Breast epithelium (tissue), 4 donors: Measurements from ENCODE around the gene SCYGR3. TPM values are rescaled to one million over a fixed set of nuclear protein-coding genes. Genes with fewer than 3 reads are reported as not detected.

ENCODE experiments used
- DNase-seq, 2 donors: peaks; one replicate each; pipeline ENCODE4 v3.0.0-alpha.2; 2019; ENCODE audit warnings: low spot score in 2 of 2
- H3K27ac ChIP-seq, 2 donors: fragments of 200-600 bp; sonication (generic) in 1 of 2; one replicate each; pipeline ENCODE4 v1.5.1; 2016 to 2019; ENCODE audit warnings: mild to moderate bottlenecking in 1 of 2
- H3K27me3 ChIP-seq, 2 donors: fragments of 200-600 bp; sonication (generic) in 1 of 2; one replicate each; pipeline versions ENCODE4 v1.5.1 to v1.6.0; 2017 to 2019; ENCODE audit warnings: control low read depth in 1 of 2, mild to moderate bottlenecking in 1 of 2
- H3K36me3 ChIP-seq: fragments of 200-600 bp; one replicate; pipeline ENCODE4 v1.5.1; 2019
- H3K4me1 ChIP-seq, 2 donors: fragments of 200-600 bp; sonication (generic); one replicate each; pipeline ENCODE4 v1.5.1; 2016 to 2019; ENCODE audit warnings: control low read depth in 1 of 2
- H3K4me3 ChIP-seq, 3 donors: fragments of 200-600 bp; sonication (generic); 1 replicate in 2 of 3; 2 replicates in 1 of 3; pipeline ENCODE4 v1.5.1; 2016 to 2019; ENCODE audit warnings: mild to moderate bottlenecking in 3 of 3, moderate library complexity in 2 of 3
- H3K9me3 ChIP-seq, 2 donors: fragments of 200-600 bp; sonication (generic) in 1 of 2; one replicate each; pipeline ENCODE4 v1.5.1; 2016 to 2019; ENCODE audit warnings: control low read depth in 1 of 2
- POLR2A ChIP-seq: fragments of 450-650 bp; IDR thresholded peaks from one replicate; pipeline ENCODE4 v1.6.1; 2016; ENCODE audit warnings: antibody characterized with exemption, mild to moderate bottlenecking, moderate library complexity
- POLR2AphosphoS5 ChIP-seq, 3 donors: sonication (generic); formaldehyde crosslinking; IDR thresholded peaks; one replicate each; pipeline ENCODE4 v1.6.1; 2017; ENCODE audit warnings: antibody characterized with exemption in 3 of 3
- intact Hi-C: fragments of 100-400 bp; cut with DNase I; formaldehyde crosslinking; loops from one replicate; pipeline ENCODE4 v1.15.1; 2023; ENCODE audit warnings: low total_unique reads
- total RNA-seq, 3 donors: library from RNA; depleted of rRNA; stranded (reverse); fragments of >200 nt; gene quantifications; one replicate each; pipeline ENCODE4 v1.1.0, GENCODE V29; 2016
- TF ChIP-seq, protein P1 (sequence below), 3 donors: fragments of 450-650 bp; IDR thresholded peaks; one replicate each; pipeline ENCODE4 v1.5.1; 2016 to 2017; ENCODE audit warnings: antibody characterized with exemption in 3 of 3, mild to moderate bottlenecking in 3 of 3, moderate library complexity in 3 of 3

Gene SCYGR3
- total RNA-seq, 3 donors from 2014 or later, result not detected

DNA sequence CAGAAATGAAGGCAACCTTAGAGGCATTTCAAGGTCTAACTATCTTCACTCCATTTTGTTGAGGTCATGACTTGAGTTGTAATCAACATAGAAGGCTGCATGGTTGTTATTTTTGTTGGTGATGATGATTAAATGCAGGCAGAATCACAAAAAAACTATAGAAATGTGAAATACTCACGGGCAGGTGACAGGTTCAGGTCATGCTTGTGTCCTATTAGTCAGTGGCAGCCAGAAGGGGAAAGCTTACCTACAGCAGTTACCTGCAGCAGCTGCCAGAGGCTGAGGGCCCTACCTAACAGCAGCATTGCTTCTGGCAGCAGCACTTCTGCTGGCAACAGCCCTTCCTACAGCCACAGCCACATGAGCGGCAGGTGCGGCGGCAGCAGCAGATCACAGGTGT, 394 bp downstream of the SCYGR3 start:
- Histone ChIP-seq H3K9me3 (no peaks in the 10 kb centered on the region), H3K4me3 (no peak overlapping the region), H3K4me1 (no peaks in the 10 kb centered on the region), H3K27ac (no peak overlapping the region), H3K36me3 (no peaks in the 10 kb centered on the region), H3K27me3 (peaks cover 0 to 7% of the 10 kb centered on the region in 2 donors)
- intact Hi-C loops, result no loop called here
- DNase-seq, result no peak
- TF ChIP-seq POLR2A (no peak), POLR2AphosphoS5 (IDR thresholded peaks at IDR 0.05) (no peak)
- TF ChIP-seq, protein P1, sequence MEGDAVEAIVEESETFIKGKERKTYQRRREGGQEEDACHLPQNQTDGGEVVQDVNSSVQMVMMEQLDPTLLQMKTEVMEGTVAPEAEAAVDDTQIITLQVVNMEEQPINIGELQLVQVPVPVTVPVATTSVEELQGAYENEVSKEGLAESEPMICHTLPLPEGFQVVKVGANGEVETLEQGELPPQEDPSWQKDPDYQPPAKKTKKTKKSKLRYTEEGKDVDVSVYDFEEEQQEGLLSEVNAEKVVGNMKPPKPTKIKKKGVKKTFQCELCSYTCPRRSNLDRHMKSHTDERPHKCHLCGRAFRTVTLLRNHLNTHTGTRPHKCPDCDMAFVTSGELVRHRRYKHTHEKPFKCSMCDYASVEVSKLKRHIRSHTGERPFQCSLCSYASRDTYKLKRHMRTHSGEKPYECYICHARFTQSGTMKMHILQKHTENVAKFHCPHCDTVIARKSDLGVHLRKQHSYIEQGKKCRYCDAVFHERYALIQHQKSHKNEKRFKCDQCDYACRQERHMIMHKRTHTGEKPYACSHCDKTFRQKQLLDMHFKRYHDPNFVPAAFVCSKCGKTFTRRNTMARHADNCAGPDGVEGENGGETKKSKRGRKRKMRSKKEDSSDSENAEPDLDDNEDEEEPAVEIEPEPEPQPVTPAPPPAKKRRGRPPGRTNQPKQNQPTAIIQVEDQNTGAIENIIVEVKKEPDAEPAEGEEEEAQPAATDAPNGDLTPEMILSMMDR (IDR thresholded peaks at IDR 0.05), result no peak

- TF ChIP-seq POLR2A, result no peak
- TF ChIP-seq, protein P1 (IDR thresholded peaks at IDR 0.05), result no peak
- no peak for TF ChIP-seq POLR2AphosphoS5 (IDR thresholded peaks at IDR 0.05)
- Histone ChIP-seq H3K36me3 (no peaks in the 10 kb centered on the region), H3K4me3 (no peak overlapping the region), H3K27ac (no peak overlapping the region), H3K27me3 (peaks cover 0 to 7% of the 10 kb centered on the region in 2 donors), H3K9me3 (no peaks in the 10 kb centered on the region), H3K4me1 (no peaks in the 10 kb centered on the region)
- no peak for DNase-seq
- intact Hi-C loops, result no loop called here
Measured at GRCh38 chr2:227613272-227613660, 1.4 kb downstream of the SCYGR3 start.

DNA sequence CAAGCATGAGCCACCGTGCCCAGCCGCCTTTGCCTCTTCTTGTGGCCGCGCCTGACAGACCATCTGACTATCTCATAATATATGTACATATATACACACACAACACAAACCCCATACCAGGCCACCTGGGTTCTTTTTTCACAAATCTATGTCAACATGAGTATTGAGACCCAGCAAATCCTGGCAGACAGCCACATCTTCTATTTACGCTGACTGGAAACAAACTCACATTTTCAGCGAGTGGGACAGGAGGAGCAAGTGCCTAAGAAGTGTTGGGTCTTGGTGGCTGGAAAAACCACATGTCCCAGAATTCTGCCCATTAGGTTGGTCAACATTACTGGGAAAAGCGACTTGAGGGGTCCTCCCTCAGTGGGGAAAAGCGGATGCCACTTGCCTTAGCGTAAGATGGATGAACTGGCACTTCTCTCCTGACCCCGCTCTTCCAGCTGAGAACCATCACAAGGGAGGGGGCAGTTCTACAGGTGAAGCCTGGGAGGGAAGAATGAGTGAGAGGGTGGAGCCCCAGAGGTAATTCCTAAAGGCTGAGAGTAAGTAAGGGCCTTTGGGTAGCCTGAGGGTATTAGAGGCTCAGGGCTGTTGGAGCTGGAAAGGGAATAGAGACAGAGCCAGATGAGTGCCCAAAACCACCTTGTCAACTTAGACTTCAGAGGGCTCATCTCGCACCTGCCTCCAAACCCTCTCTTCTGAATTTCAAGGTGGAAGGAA, 1.9 kb downstream of the SCYGR3 start:
- Histone ChIP-seq H3K36me3 (no peaks in the 10 kb centered on the region), H3K4me3 (no peak overlapping the region), H3K27me3 (peaks cover 0 to 7% of the 10 kb centered on the region in 2 donors), H3K27ac (no peak overlapping the region), H3K4me1 (no peaks in the 10 kb centered on the region), H3K9me3 (no peaks in the 10 kb centered on the region)
- no peak for TF ChIP-seq POLR2A
- intact Hi-C loops, result no loop called here
- no peak for DNase-seq

GRCh38 chr2:227610123-227610522, 4.5 kb downstream of the SCYGR3 start:
- H3K4me3 ChIP-seq, result no peak overlapping the region
- H3K9me3 ChIP-seq, result no peaks in the 10 kb centered on the region
- DNase-seq, result no peak
- H3K4me1 ChIP-seq, result no peaks in the 10 kb centered on the region
- no peak overlapping the region for H3K27ac ChIP-seq
- intact Hi-C loops, result no loop called here
- no peaks in the 10 kb centered on the region for H3K27me3 ChIP-seq
- TF ChIP-seq POLR2AphosphoS5 (IDR thresholded peaks at IDR 0.05), result no peak
- no peak for TF ChIP-seq POLR2A
- TF ChIP-seq, protein P1 (IDR thresholded peaks at IDR 0.05), result no peak
- H3K36me3 ChIP-seq, result no peaks in the 10 kb centered on the region

GRCh38 chr2:227608561-227609338, 5.9 kb downstream of the SCYGR3 start:
- no peak overlapping the region for H3K4me3 ChIP-seq
- no peaks in the 10 kb centered on the region for H3K36me3 ChIP-seq
- TF ChIP-seq, protein P1 (IDR thresholded peaks at IDR 0.05), result no peak
- TF ChIP-seq POLR2A (no peak), POLR2AphosphoS5 (IDR thresholded peaks at IDR 0.05) (no peak)
- DNase-seq, result no peak
- intact Hi-C loops, result no loop called here
- H3K27me3 ChIP-seq, result no peaks in the 10 kb centered on the region
- no peaks in the 10 kb centered on the region for H3K9me3 ChIP-seq
- no peaks in the 10 kb centered on the region for H3K4me1 ChIP-seq
- H3K27ac ChIP-seq, result no peak overlapping the region
